ENCODE data around the gene SSC5D. TPM values are rescaled to one million over a fixed set of nuclear protein-coding genes. Genes with fewer than 3 reads are reported as not detected.

SSC5D gene
- total RNA-seq, 2 experiments from 2014 or later, result 0.15 to 0.18 TPM

GRCh38 chr19:55479451-55480230 is 8.6 kb upstream of the SSC5D start:
- Mint-ChIP-seq H3K36me3 (ENCODE audit: low read depth) (peaks cover 6% of the 10 kb centered on the region), H3K9me3 (no peaks in the 10 kb centered on the region), H3K27ac (no peak overlapping the region), H3K27me3 (no peaks in the 10 kb centered on the region), H3K4me1 (peaks cover 38% of the 10 kb centered on the region), H3K4me3 (no peak overlapping the region)
- CTCF ChIA-PET, result interaction anchor here (1.0 kb wide), 1 partner anchor 24 kb away, joined by 4 read pairs; no protein-coding TSS in a partner anchor
- POLR2A ChIA-PET, result no interaction called here
- DNase-seq, result no peak

GRCh38 chr19:55481148-55481793 is 7.0 kb upstream of the SSC5D start:
- Mint-ChIP-seq H3K9me3 (no peaks in the 10 kb centered on the region), H3K4me3 (no peak overlapping the region), H3K27me3 (no peaks in the 10 kb centered on the region), H3K27ac (no peak overlapping the region), H3K4me1 (peaks cover 33% of the 10 kb centered on the region), H3K36me3 (ENCODE audit: low read depth) (peaks cover 6% of the 10 kb centered on the region)
- ChIA-PET POLR2A (no interaction called here), CTCF (no interaction called here)
- no peak for DNase-seq

DNA sequence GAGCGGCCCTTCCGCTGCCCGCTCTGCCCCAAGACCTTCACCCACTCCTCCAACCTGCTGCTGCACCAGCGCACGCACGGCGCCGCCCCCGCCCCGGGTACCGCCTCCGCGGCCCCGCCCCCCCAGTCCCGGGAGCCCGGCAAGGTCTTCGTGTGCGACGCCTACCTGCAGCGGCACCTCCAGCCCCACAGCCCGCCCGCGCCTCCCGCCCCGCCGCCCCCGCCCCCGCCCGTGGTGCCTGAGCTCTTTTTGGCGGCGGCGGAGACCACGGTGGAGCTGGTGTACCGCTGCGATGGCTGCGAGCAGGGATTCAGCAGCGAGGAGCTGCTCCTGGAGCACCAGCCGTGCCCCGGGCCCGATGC is 6.5 kb upstream of the SSC5D start:
- Mint-ChIP-seq H3K27me3 (no peaks in the 10 kb centered on the region), H3K4me3 (no peak overlapping the region), H3K27ac (no peak overlapping the region), H3K9me3 (no peaks in the 10 kb centered on the region), H3K4me1 (peaks cover 33% of the 10 kb centered on the region), H3K36me3 (ENCODE audit: low read depth) (peaks cover 6% of the 10 kb centered on the region)
- POLR2A ChIA-PET, result no interaction called here
- CTCF ChIA-PET, result no interaction called here
- DNase-seq, result no peak

DNA sequence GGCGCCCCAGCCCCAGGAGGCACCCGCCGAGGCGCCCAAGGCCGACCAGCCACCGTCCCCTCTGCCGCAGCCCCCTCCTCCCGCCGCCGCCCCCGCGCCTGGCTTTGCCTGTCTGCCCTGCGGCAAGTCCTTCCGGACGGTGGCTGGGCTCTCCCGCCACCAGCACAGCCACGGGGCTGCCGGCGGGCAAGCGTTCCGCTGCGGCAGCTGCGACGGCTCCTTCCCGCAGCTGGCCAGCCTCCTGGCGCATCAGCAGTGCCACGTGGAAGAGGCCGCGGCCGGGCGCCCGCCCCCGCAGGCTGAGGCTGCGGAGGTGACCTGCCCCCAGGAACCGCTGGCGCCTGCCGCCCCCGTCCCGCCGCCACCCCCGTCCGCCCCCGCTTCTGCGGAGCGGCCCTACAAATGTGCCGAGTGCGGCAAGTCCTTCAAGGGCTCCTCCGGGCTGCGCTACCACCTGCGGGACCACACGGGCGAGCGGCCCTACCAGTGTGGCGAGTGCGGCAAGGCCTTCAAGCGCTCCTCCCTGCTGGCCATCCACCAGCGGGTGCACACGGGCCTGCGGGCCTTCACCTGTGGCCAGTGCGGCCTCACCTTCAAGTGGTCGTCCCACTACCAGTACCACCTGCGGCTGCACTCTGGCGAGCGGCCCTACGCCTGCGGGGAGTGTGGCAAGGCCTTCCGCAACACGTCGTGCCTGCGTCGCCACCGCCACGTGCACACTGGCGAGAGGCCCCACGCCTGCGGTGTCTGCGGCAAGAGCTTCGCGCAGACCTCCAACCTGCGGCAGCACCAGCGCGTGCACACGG is 5.9 kb upstream of the SSC5D start:
- Mint-ChIP-seq H3K27ac (no peak overlapping the region), H3K4me3 (no peak overlapping the region), H3K9me3 (no peaks in the 10 kb centered on the region), H3K36me3 (ENCODE audit: low read depth) (peaks cover 6% of the 10 kb centered on the region), H3K27me3 (no peaks in the 10 kb centered on the region), H3K4me1 (peaks cover 34% of the 10 kb centered on the region)
- no peak for DNase-seq
- CTCF ChIA-PET, result no interaction called here
- POLR2A ChIA-PET, result interaction anchor here (0.7 kb wide), 1 partner anchor 20 kb away, joined by 3 read pairs; no protein-coding TSS in a partner anchor

DNA sequence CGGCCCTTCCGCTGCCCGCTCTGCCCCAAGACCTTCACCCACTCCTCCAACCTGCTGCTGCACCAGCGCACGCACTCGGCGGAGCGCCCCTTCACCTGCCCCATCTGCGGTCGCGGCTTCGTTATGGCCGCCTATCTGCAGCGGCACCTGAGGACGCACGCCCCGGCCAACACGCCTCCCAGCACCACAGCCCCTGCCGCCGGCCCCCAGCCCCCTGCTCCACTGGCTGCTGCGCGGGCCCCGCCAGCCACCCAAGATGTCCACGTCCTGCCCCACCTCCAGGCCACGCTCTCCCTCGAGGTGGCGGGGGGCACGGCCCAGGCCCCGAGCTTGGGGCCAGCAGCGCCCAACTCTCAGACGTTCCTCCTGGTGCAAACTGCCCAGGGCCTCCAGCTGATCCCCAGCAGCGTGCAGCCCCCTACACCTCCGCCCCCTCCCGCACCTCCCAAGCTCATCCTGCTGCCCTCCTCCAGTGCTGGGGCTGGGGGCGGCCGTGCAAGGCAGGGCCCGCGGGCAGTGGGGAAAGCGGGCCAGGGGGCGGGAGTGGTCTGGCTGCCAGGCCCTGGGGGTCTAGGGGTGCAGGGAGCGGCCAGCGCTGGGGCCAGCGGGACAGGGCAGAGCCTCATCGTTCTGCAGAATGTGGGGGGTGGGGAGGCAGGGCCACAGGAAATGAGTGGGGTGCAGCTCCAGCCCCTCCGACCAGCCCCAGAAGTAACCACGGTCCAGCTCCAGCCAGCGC is 5.1 kb upstream of the SSC5D start:
- H3K4me3 Mint-ChIP-seq, result no peak overlapping the region
- H3K27me3 Mint-ChIP-seq, result no peaks in the 10 kb centered on the region
- POLR2A ChIA-PET, result interaction anchor here (0.7 kb wide), 1 partner anchor 21 kb away, joined by 3 read pairs; no protein-coding TSS in a partner anchor

GRCh38 chr19:55483706-55484592 is 4.3 kb upstream of the SSC5D start:
- Mint-ChIP-seq H3K27me3 (no peaks in the 10 kb centered on the region), H3K27ac (no peak overlapping the region), H3K4me1 (peaks cover 23% of the 10 kb centered on the region), H3K36me3 (ENCODE audit: low read depth) (peaks cover 6% of the 10 kb centered on the region), H3K4me3 (peak overlapping the region; percentile 73), H3K9me3 (no peaks in the 10 kb centered on the region)
- CTCF ChIA-PET, result interaction anchor here (1.6 kb wide), 1 partner anchor 16 kb away, joined by 8 read pairs; no protein-coding TSS in a partner anchor
- POLR2A ChIA-PET, result interaction anchor here (1.4 to 2.0 kb wide), 3 partner anchors 10 to 145 kb away, joined by 4 to 6 read pairs (median 5); partner anchors contain the start of gene KMT5C
- no peak for DNase-seq

More for the DNA sequence above, 5.1 kb upstream of the SSC5D start:
- no peak for DNase-seq
- CTCF ChIA-PET, result no interaction called here
- H3K4me1 Mint-ChIP-seq, result peaks cover 31% of the 10 kb centered on the region
- no peak overlapping the region for H3K27ac Mint-ChIP-seq
- no peaks in the 10 kb centered on the region for H3K9me3 Mint-ChIP-seq
- peaks cover 6% of the 10 kb centered on the region for H3K36me3 Mint-ChIP-seq (ENCODE audit: low read depth)

DNA sequence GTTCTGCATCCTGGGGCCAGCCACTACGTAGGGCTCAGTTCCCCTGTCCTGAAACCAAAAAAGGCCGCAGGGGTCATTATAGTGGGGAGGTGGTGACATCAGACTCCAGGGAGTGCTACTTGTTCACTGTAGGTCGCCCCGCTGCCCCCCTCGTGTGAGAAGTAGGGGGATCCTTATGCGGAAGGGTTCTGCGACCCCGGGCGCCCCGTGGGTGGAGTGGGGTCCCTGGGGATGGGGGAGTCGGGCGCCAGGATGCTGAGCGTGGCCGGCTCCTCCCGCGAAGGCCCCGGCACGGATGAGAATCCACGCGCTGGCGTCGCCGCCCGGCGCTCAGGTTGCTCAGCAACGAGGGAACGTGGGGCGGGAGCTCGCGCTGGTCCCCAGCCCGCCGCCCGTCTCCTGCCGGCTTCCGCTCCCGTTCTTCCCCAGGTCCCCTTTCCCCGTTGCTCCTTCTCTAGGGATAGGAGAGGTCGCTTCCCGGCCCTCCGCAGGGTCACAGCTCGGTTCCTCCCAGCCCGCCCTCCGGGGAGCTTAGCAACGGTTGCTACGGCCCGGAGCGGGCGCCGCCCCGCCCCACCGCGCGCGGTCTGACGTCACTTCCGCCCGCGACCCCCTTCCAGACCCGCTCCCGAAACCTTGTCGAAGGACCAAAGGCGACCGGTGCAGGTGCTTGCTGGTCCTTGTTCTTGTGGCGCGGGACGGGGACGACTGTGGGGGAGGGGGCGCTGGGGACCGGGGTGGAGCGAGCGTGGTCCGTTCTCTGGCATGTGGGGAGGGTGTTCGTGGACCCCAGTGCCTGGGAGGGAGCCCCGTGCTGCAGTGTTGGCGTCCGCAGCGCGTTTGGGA is 3.4 kb upstream of the SSC5D start, which contains the start of gene NAT14:
Gene NAT14 (plus strand): TSS at position 596 of the 846 bp plus-strand sequence. CDS start 521 bp downstream, outside the sequence.
- ChIA-PET POLR2A (interaction anchor here (0.6 to 2.8 kb wide), 7 partner anchors 8 to 169 kb away, joined by 3 to 24 read pairs (median 4); partner anchors contain the start of genes ISOC2, KMT5C and ZNF628), CTCF (interaction anchor here (0.8 to 1.9 kb wide), 4 partner anchors 8 to 20 kb away, joined by 3 to 23 read pairs (median 6); no protein-coding TSS in a partner anchor)
- Mint-ChIP-seq H3K27ac (no peak within 1 kb of the TSS), H3K36me3 (ENCODE audit: low read depth) (peaks cover 4% of the 10 kb centered on the region), H3K4me3 (peak within 1 kb of the TSS; percentile 73), H3K4me1 (peaks cover 14% of the 10 kb centered on the region), H3K27me3 (no peaks in the 10 kb centered on the region), H3K9me3 (no peaks in the 10 kb centered on the region)
- peak; percentile 66 for DNase-seq

DNA sequence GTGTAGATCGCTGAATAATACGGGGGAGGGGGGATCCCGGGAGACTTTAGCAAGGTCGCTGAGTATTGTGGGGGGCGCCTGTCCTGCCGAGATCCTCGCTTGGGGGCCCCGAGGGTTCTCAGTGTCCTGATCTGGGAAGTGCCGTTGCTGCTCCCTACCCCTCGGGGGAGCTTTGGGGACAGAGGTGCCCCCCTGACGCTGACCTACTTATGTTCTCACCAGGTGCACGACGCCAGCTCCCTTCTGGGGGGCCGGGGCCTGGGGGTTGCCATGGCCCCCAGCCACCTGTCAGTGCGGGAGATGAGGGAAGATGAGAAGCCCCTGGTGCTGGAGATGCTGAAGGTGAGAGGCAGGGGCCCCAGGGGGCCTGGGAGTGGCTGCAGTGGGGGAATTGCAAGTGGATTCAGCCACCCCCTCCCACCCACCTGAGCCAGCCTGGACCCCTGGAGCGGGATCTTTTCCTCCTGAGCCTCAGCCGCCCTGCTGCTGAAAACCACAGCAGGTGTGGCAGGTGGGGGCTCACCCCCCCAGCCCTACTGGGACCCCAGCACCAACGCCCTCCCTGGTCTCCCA is 2.7 kb upstream of the SSC5D start:
- DNase-seq, result no peak
- Mint-ChIP-seq H3K4me1 (peaks cover 12% of the 10 kb centered on the region), H3K27ac (no peak overlapping the region), H3K36me3 (ENCODE audit: low read depth) (peaks cover 3% of the 10 kb centered on the region), H3K4me3 (peak overlapping the region; percentile 73), H3K9me3 (no peaks in the 10 kb centered on the region), H3K27me3 (no peaks in the 10 kb centered on the region)
- ChIA-PET POLR2A (interaction anchor here (0.9 to 2.8 kb wide), 8 partner anchors 9 to 146 kb away, joined by 3 to 24 read pairs (median 4); partner anchors contain the start of genes ISOC2, KMT5C, ZNF628 and ZNF865), CTCF (interaction anchor here (0.8 to 1.9 kb wide), 5 partner anchors 9 to 19 kb away, joined by 3 to 23 read pairs (median 5); no protein-coding TSS in a partner anchor)

DNA sequence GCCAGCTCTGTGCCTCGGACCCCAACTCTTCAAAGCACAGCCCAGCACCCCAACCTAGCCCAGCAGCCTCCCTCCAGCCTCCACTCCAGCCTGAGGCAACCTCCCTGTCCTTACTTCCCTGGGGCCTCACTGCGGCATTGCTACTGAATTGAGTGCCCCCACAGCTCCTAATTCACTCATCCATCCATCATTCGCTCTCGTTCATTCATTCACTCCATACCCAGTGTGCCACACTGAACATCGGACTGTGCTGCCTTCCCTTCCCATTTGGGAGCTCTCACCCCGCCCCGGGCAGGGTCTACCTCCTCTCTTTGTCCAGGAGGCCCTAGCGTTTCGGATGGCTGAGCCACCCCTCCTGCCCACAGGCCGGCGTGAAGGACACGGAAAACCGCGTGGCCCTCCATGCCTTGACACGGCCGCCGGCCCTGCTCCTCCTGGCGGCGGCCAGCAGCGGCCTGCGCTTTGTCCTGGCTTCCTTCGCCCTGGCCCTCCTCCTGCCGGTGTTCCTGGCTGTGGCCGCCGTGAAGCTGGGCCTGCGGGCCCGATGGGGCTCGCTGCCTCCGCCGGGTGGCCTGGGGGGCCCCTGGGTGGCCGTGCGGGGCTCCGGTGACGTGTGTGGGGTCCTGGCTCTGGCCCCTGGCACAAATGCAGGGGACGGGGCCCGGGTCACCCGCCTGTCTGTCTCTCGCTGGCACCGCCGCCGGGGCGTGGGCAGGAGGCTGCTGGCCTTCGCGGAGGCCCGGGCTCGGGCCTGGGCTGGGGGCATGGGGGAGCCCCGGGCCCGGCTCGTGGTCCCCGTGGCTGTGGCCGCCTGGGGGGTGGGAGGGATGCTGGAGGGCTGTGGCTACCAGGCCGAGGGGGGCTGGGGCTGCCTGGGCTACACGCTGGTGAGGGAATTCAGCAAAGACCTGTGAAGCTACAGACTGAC is 1.9 kb upstream of the SSC5D start:
- POLR2A ChIA-PET, result interaction anchor here (1.0 to 2.8 kb wide), 6 partner anchors 10 to 147 kb away, joined by 3 to 24 read pairs (median 5); partner anchors contain the start of genes ISOC2, KMT5C, ZNF628 and ZNF865
- CTCF ChIA-PET, result interaction anchor here (0.9 to 2.1 kb wide), 4 partner anchors 10 to 19 kb away, joined by 4 to 23 read pairs (median 6); partner anchors contain the start of gene ZNF628
- peaks cover 3% of the 10 kb centered on the region for H3K36me3 Mint-ChIP-seq (ENCODE audit: low read depth)
- no peaks in the 10 kb centered on the region for H3K27me3 Mint-ChIP-seq
- no peak for DNase-seq
- peak overlapping the region; percentile 54 for H3K4me3 Mint-ChIP-seq
- no peaks in the 10 kb centered on the region for H3K9me3 Mint-ChIP-seq
- H3K4me1 Mint-ChIP-seq, result peaks cover 12% of the 10 kb centered on the region
- H3K27ac Mint-ChIP-seq, result no peak overlapping the region
